ENCODE data around the gene BLOC1S4. TPM values are rescaled to one million over a fixed set of nuclear protein-coding genes. Genes with fewer than 3 reads are reported as not detected.

Gene BLOC1S4
- total RNA-seq, 1 experiment from 2014 or later, result 13.9 TPM

- Histone ChIP-seq H4K20me1 (ENCODE audit: insufficient read depth, low read depth, low read length) (no peaks in the 10 kb centered on the region), H2AFZ (ENCODE audit: low read length) (no peak overlapping the region), H3K27me3 (ENCODE audit: low read length) (no peaks in the 10 kb centered on the region), H3K9me2 (replicated peaks; ENCODE audit: insufficient read depth, low read length) (no peaks in the 10 kb centered on the region), H3K4me3 (ENCODE audit: low read length) (no peak overlapping the region), H3K4me2 (ENCODE audit: low read depth, low read length, poor library complexity, severe bottlenecking) (no peak overlapping the region), H3K36me3 (ENCODE audit: insufficient read depth, low read length) (no peaks in the 10 kb centered on the region), H3K27ac (ENCODE audit: low read length) (no peak overlapping the region), H3K4me1 (ENCODE audit: low read length) (no peaks in the 10 kb centered on the region), H3K79me2 (ENCODE audit: low read length) (no peaks in the 10 kb centered on the region), H3K9me3 (ENCODE audit: low read length) (no peaks in the 10 kb centered on the region), H3K9ac (ENCODE audit: low read length) (no peak overlapping the region)
- DNase-seq, result no peak
These were observed 32.3 kb downstream of the BLOC1S4 start for GRCh38 chr4:6748286-6748685.

DNA sequence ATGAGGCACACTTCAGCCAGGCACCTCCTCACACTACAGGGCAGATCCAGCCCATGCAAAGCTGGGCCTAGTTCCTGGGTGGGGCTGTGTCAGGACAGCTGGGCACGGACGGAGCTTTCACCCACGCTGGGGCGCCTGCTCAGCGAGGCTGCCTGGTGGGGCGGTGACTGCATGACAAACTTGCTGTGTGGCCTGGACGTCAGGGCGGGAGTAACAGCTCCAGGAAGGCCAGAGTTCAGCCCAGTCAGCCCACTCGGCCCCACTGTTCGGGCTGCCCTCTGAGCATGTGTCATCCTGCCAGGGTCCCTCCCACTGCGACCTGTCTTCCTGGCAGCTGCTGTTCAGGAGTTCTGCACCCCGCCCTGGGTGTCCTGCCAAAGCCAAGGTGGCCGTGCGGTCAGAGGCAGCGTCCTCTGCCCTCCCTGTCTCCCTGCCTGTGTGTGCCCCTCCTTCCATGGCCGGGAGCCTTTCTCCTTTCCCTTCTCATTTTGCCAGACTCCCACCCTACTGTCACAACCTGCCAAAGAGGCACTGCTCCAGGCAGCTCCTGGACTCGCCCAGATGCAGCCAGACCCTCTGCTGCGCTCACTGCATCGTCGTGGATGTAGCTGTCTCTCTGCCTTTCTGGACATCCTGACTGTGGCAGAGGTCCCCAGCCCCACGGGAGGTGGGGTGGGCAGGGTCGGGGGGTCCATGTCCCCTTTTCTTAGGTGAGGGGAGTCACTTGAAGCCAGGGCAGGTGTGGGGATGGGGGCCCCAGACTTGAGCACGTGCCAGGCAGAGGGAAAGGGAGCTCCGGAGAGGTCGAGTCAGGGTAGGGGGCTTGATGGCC is 33.6 kb downstream of the BLOC1S4 start:
- H3K4me2 ChIP-seq (ENCODE audit: low read depth, low read length, poor library complexity, severe bottlenecking), result no peak overlapping the region
- H3K9ac ChIP-seq (ENCODE audit: low read length), result no peak overlapping the region
- H3K4me3 ChIP-seq (ENCODE audit: low read length), result no peak overlapping the region
- no peaks in the 10 kb centered on the region for H4K20me1 ChIP-seq (ENCODE audit: insufficient read depth, low read depth, low read length)
- H3K9me2 ChIP-seq (replicated peaks; ENCODE audit: insufficient read depth, low read length), result no peaks in the 10 kb centered on the region
- no peaks in the 10 kb centered on the region for H3K79me2 ChIP-seq (ENCODE audit: low read length)
- H3K27ac ChIP-seq (ENCODE audit: low read length), result no peak overlapping the region
- H3K36me3 ChIP-seq (ENCODE audit: insufficient read depth, low read length), result no peaks in the 10 kb centered on the region
- no peak overlapping the region for H2AFZ ChIP-seq (ENCODE audit: low read length)
- no peaks in the 10 kb centered on the region for H3K9me3 ChIP-seq (ENCODE audit: low read length)
- no peak for DNase-seq
- H3K4me1 ChIP-seq (ENCODE audit: low read length), result no peaks in the 10 kb centered on the region
- H3K27me3 ChIP-seq (ENCODE audit: low read length), result no peaks in the 10 kb centered on the region

- no peak overlapping the region for H2AFZ ChIP-seq (ENCODE audit: low read length)
- H3K4me2 ChIP-seq (ENCODE audit: low read depth, low read length, poor library complexity, severe bottlenecking), result no peak overlapping the region
These were observed 34.6 kb downstream of the BLOC1S4 start for GRCh38 chr4:6750286-6751221.

GRCh38 chr4:6751611-6752485 is 35.9 kb downstream of the BLOC1S4 start:
- Histone ChIP-seq H3K27ac (ENCODE audit: low read length) (no peak overlapping the region), H3K9ac (ENCODE audit: low read length) (no peak overlapping the region), H3K4me2 (ENCODE audit: low read depth, low read length, poor library complexity, severe bottlenecking) (no peak overlapping the region), H3K4me1 (ENCODE audit: low read length) (no peaks in the 10 kb centered on the region), H3K36me3 (ENCODE audit: insufficient read depth, low read length) (no peaks in the 10 kb centered on the region), H3K79me2 (ENCODE audit: low read length) (no peaks in the 10 kb centered on the region), H4K20me1 (ENCODE audit: insufficient read depth, low read depth, low read length) (no peaks in the 10 kb centered on the region), H3K27me3 (ENCODE audit: low read length) (no peaks in the 10 kb centered on the region), H2AFZ (ENCODE audit: low read length) (no peak overlapping the region), H3K4me3 (ENCODE audit: low read length) (no peak overlapping the region), H3K9me2 (replicated peaks; ENCODE audit: insufficient read depth, low read length) (no peaks in the 10 kb centered on the region), H3K9me3 (ENCODE audit: low read length) (no peaks in the 10 kb centered on the region)
- DNase-seq, result no peak

More at GRCh38 chr4:6750286-6751221, 34.6 kb downstream of the BLOC1S4 start:
- Histone ChIP-seq H3K36me3 (ENCODE audit: insufficient read depth, low read length) (no peaks in the 10 kb centered on the region), H3K27ac (ENCODE audit: low read length) (no peak overlapping the region), H3K4me1 (ENCODE audit: low read length) (no peaks in the 10 kb centered on the region), H3K9me2 (replicated peaks; ENCODE audit: insufficient read depth, low read length) (no peaks in the 10 kb centered on the region), H3K9ac (ENCODE audit: low read length) (no peak overlapping the region), H3K79me2 (ENCODE audit: low read length) (no peaks in the 10 kb centered on the region), H3K9me3 (ENCODE audit: low read length) (no peaks in the 10 kb centered on the region), H3K27me3 (ENCODE audit: low read length) (no peaks in the 10 kb centered on the region), H4K20me1 (ENCODE audit: insufficient read depth, low read depth, low read length) (no peaks in the 10 kb centered on the region), H3K4me3 (ENCODE audit: low read length) (no peak overlapping the region)
- DNase-seq, result no peak

DNA sequence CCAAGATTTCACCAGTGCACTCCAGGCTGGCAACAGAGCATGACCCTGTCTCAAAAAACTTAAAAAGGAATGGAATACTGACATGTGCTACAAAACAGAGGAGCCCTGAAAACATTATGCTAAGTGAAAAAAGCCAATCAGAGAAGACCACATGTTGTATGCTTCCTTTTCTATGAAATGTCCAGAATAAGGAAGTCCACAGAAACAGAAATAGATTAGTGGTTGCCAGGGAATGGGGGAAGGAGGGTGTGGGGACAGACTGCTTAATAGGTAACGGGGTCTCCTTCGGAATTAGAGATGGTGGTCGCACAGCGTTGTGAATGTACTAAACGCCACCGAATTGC is 36.5 kb downstream of the BLOC1S4 start:
- H2AFZ ChIP-seq (ENCODE audit: low read length), result no peak overlapping the region
- H3K4me3 ChIP-seq (ENCODE audit: low read length), result no peak overlapping the region
- no peaks in the 10 kb centered on the region for H3K4me1 ChIP-seq (ENCODE audit: low read length)
- H3K27ac ChIP-seq (ENCODE audit: low read length), result no peak overlapping the region
- no peak for DNase-seq
- no peaks in the 10 kb centered on the region for H4K20me1 ChIP-seq (ENCODE audit: insufficient read depth, low read depth, low read length)
- H3K9me3 ChIP-seq (ENCODE audit: low read length), result no peaks in the 10 kb centered on the region
- H3K36me3 ChIP-seq (ENCODE audit: insufficient read depth, low read length), result no peaks in the 10 kb centered on the region
- H3K27me3 ChIP-seq (ENCODE audit: low read length), result no peaks in the 10 kb centered on the region
- H3K9me2 ChIP-seq (replicated peaks; ENCODE audit: insufficient read depth, low read length), result no peaks in the 10 kb centered on the region
- no peaks in the 10 kb centered on the region for H3K79me2 ChIP-seq (ENCODE audit: low read length)
- H3K9ac ChIP-seq (ENCODE audit: low read length), result no peak overlapping the region
- H3K4me2 ChIP-seq (ENCODE audit: low read depth, low read length, poor library complexity, severe bottlenecking), result no peak overlapping the region

GRCh38 chr4:6753103-6753560 is 37.2 kb downstream of the BLOC1S4 start:
- Histone ChIP-seq H3K36me3 (ENCODE audit: insufficient read depth, low read length) (no peaks in the 10 kb centered on the region), H2AFZ (ENCODE audit: low read length) (no peak overlapping the region), H3K4me2 (ENCODE audit: low read depth, low read length, poor library complexity, severe bottlenecking) (no peak overlapping the region), H3K9ac (ENCODE audit: low read length) (no peak overlapping the region), H3K9me3 (ENCODE audit: low read length) (no peaks in the 10 kb centered on the region), H3K27ac (ENCODE audit: low read length) (no peak overlapping the region), H3K9me2 (replicated peaks; ENCODE audit: insufficient read depth, low read length) (no peaks in the 10 kb centered on the region), H3K27me3 (ENCODE audit: low read length) (no peaks in the 10 kb centered on the region), H3K4me1 (ENCODE audit: low read length) (no peaks in the 10 kb centered on the region), H4K20me1 (ENCODE audit: insufficient read depth, low read depth, low read length) (no peaks in the 10 kb centered on the region), H3K79me2 (ENCODE audit: low read length) (no peaks in the 10 kb centered on the region), H3K4me3 (ENCODE audit: low read length) (no peak overlapping the region)
- no peak for DNase-seq

DNA sequence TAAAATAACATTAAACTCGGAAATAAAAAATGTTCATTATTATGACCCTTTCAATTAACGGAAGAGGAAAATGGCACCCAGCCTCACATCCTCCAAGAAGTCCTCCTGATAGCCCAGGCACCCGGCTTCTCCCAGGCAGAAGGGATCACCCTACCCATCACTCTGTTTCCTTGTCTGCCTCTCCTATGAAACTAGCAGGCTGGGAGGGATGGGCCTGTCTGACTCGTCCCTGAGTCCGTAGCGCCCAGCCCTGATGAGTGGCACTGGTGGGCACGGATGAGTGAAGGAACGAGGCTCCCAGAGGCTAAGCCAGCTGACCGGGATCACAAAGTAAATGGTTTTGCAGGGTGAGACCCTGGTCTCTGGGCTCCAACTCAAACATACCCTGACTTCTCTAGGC is 37.9 kb downstream of the BLOC1S4 start:
- H3K9me3 ChIP-seq (ENCODE audit: low read length), result no peaks in the 10 kb centered on the region
- H4K20me1 ChIP-seq (ENCODE audit: insufficient read depth, low read depth, low read length), result no peaks in the 10 kb centered on the region
- no peak overlapping the region for H2AFZ ChIP-seq (ENCODE audit: low read length)
- H3K4me1 ChIP-seq (ENCODE audit: low read length), result no peaks in the 10 kb centered on the region
- no peak overlapping the region for H3K27ac ChIP-seq (ENCODE audit: low read length)
- no peaks in the 10 kb centered on the region for H3K9me2 ChIP-seq (replicated peaks; ENCODE audit: insufficient read depth, low read length)
- H3K79me2 ChIP-seq (ENCODE audit: low read length), result no peaks in the 10 kb centered on the region
- no peak for DNase-seq
- no peak overlapping the region for H3K4me2 ChIP-seq (ENCODE audit: low read depth, low read length, poor library complexity, severe bottlenecking)
- no peaks in the 10 kb centered on the region for H3K36me3 ChIP-seq (ENCODE audit: insufficient read depth, low read length)
- no peaks in the 10 kb centered on the region for H3K27me3 ChIP-seq (ENCODE audit: low read length)
- no peak overlapping the region for H3K9ac ChIP-seq (ENCODE audit: low read length)
- H3K4me3 ChIP-seq (ENCODE audit: low read length), result no peak overlapping the region

All from Karpas-422 (cell line).